Erythroblast (primary cell): ENCODE measurements around the gene NFRKB.

Experiments
- GATA1 ChIP-seq: IDR thresholded peaks from 2 replicates; pipeline ENCODE4 v1.6.1; 2011; ENCODE audit warnings: low read depth, mild to moderate bottlenecking, control low read depth, low read length, moderate library complexity
- POLR2A ChIP-seq: IDR thresholded peaks from 2 replicates; pipeline ENCODE4 v1.6.1; 2011; ENCODE audit warnings: mild to moderate bottlenecking, low read length

DNA sequence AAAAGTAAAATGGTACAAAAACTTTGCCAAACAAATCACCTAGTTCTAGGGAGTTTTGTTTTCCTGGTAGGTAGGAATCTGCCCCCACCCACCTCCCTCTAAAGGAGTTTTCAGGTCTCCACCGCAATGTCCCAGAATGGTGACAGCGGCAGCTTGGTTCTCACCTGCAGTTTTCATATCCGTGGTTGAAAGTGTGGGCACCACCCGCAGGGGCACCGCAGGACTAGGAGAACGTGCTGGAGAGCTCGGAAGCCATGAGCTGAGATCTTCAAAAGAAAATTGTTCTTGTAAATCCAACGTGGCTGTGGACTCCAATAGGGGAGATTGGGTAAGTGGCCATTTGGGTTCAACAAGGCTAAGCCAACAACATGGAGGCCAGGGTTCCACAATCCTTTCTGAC lies 10.8 kb downstream of the NFRKB start:
- no peak for TF ChIP-seq POLR2A
- no peak for TF ChIP-seq GATA1
